OCI-LY7 (cell line): ENCODE data around the gene CCDC33.

Source experiments
- EZH2phosphoT487 ChIP-seq: fragments of 200-600 bp; sonication (generic); IDR thresholded peaks from 2 replicates; pipeline ENCODE4 v1.6.1; 2018; ENCODE audit warnings: low read depth, borderline replicate concordance, mild to moderate bottlenecking, mixed run types, antibody characterized with exemption, low read length, moderate library complexity, mixed read lengths
- TF ChIP-seq, protein P1 (sequence below): fragments of 200-600 bp; sonication (generic); conservative IDR thresholded peaks from 2 replicates; pipeline ENCODE4 v1.5.1; 2014; ENCODE audit warnings: mild to moderate bottlenecking, antibody characterized with exemption, low read length, moderate library complexity, mixed read lengths

- TF ChIP-seq, protein P1, sequence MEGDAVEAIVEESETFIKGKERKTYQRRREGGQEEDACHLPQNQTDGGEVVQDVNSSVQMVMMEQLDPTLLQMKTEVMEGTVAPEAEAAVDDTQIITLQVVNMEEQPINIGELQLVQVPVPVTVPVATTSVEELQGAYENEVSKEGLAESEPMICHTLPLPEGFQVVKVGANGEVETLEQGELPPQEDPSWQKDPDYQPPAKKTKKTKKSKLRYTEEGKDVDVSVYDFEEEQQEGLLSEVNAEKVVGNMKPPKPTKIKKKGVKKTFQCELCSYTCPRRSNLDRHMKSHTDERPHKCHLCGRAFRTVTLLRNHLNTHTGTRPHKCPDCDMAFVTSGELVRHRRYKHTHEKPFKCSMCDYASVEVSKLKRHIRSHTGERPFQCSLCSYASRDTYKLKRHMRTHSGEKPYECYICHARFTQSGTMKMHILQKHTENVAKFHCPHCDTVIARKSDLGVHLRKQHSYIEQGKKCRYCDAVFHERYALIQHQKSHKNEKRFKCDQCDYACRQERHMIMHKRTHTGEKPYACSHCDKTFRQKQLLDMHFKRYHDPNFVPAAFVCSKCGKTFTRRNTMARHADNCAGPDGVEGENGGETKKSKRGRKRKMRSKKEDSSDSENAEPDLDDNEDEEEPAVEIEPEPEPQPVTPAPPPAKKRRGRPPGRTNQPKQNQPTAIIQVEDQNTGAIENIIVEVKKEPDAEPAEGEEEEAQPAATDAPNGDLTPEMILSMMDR: no peak
- TF ChIP-seq EZH2phosphoT487: no peak
Measured at GRCh38 chr15:74251131-74251811, 15.1 kb downstream of the CCDC33 start.
